Smooth muscle cell (in vitro differentiated cells): ENCODE results near the gene STK16. TPM values are rescaled to one million over a fixed set of nuclear protein-coding genes. Genes with fewer than 3 reads are reported as not detected.
A peak's percentile ranks its signal among the peaks of the same experiment; 100 is the strongest.

ENCODE experiments used
- DNase-seq: peaks from one replicate; lab custom pipeline; 2025; ENCODE audit not compliant: unreplicated experiment; lab: John Stamatoyannopoulos, UW
- H2AFZ ChIP-seq: fragments of 200-600 bp; sonication (generic); 2 replicates; pipeline ENCODE4 v1.6.0; 2016; ENCODE audit warnings: antibody characterized with exemption, low read depth, mild to moderate bottlenecking
- H3F3A ChIP-seq: fragments of 200-600 bp; sonication (generic); 2 replicates; pipeline ENCODE4 v1.6.0; 2017; ENCODE audit warnings: antibody characterized with exemption, low read depth
- H3K27ac ChIP-seq: fragments of 200-600 bp; sonication (generic); 2 replicates; pipeline ENCODE4 v1.5.1; 2016; ENCODE audit warnings: low read depth, mild to moderate bottlenecking
- H3K27me3 ChIP-seq: fragments of 200-600 bp; sonication (generic); 2 replicates; pipeline ENCODE4 v1.6.1; 2016; ENCODE audit warnings: low read depth, mild to moderate bottlenecking
- H3K36me3 ChIP-seq: fragments of 200-600 bp; sonication (generic); 2 replicates; pipeline ENCODE4 v1.5.1; 2016; ENCODE audit warnings: low read depth
- H3K4me1 ChIP-seq: fragments of 200-600 bp; sonication (generic); 2 replicates; pipeline ENCODE4 v1.5.1; 2016; ENCODE audit warnings: low read depth
- H3K4me2 ChIP-seq: fragments of 200-600 bp; sonication (generic); 2 replicates; pipeline ENCODE4 v1.6.0; 2016; ENCODE audit warnings: mild to moderate bottlenecking
- H3K4me3 ChIP-seq: fragments of 200-600 bp; sonication (generic); 2 replicates; pipeline ENCODE4 v1.5.1; 2016; ENCODE audit warnings: mild to moderate bottlenecking
- H3K79me2 ChIP-seq: fragments of 200-600 bp; sonication (generic); 2 replicates; pipeline ENCODE4 v1.6.0; 2016; ENCODE audit warnings: low read depth, mild to moderate bottlenecking
- H3K9ac ChIP-seq: fragments of 200-600 bp; sonication (generic); 2 replicates; pipeline ENCODE4 v1.6.0; 2016; ENCODE audit warnings: low read depth
- H3K9me3 ChIP-seq: fragments of 200-600 bp; sonication (generic); replicated peaks from 2 replicates; pipeline ENCODE4 v1.5.1; 2016; ENCODE audit warnings: low read depth
- H4K20me1 ChIP-seq: fragments of 200-600 bp; sonication (generic); 2 replicates; pipeline ENCODE4 v1.6.0; 2016; ENCODE audit warnings: low read depth
- WGBS: methylation state at CpG from one replicate; pipeline ENCODE4 v1.1.7; 2016; ENCODE audit warnings: low lambda C conversion rate; 5-methylcytosine and 5-hydroxymethylcytosine counted together
- polyA plus RNA-seq: library from polyadenylated mRNA; unstranded; fragments of >200 nt; fragmentation: Nextera tagmentation; extraction: Ambion mirVana; gene quantifications from 2 replicates; pipeline ENCODE4 v1.2.1, GENCODE V29; 2016
- total RNA-seq: library from RNA; depleted of rRNA; stranded (reverse); fragments of >200 nt; gene quantifications from 2 replicates; pipeline ENCODE4 v1.2.3, GENCODE V29; 2014
- TF ChIP-seq, protein P1 (sequence below): fragments of 200-600 bp; sonication (generic); IDR thresholded peaks from 2 replicates; pipeline ENCODE4 v1.5.1; 2017; ENCODE audit warnings: borderline replicate concordance, mild to moderate bottlenecking, antibody characterized with exemption; ENCODE audit not compliant: insufficient read depth, poor library complexity, severe bottlenecking

Gene STK16
- total RNA-seq, result 15.2 and 17.8 TPM in 2 replicates
- polyA plus RNA-seq, result 8.8 and 9.6 TPM in 2 replicates

DNA sequence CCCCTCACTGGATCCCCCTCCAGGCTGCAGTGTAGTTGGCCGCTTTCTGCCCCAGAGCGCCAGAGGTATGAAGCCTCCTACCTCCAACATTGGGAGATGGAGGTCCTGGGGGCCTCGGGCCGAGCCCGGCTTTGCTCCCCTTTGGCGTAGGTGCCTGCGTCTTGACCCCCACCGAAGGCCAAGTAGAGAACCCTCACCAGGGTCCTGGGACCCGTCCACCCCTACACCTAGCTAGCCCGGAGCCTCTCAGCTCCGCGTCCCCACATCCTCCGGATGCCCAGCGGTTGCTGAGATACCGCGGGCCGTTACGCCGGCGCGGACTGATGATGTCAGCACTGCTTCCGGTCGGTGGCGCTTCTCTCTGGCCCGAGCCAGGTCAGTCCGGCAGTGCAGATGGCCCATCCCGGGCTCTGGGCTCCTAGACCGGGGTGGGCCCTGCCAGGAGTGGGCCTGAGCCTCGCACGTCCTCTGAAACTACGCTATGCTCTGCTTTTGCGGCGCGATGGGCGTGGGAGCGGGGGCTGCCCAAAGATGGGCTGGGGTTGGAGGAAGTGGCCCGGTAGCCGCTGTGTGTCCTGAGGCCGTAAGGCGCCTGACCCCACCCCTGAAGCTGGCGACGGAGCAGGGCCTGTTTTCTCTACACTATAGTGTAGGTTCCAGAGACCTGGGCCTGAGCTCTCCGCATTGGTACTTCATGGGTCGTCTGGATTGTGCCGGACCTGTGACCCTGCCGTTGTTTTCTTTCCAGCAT is at the start of gene STK16, which contains the start of gene GLB1L:
Gene STK16 (plus strand): TSS at position 332 of the 751 bp plus-strand sequence. CDS start 521 bp downstream, outside the sequence.
Gene GLB1L (minus strand): TSS at position 297 of the 751 bp plus-strand sequence. CDS start 1,871 bp downstream, outside the sequence.
- peak within 1 kb of the TSS; percentile 96 for H3K9ac ChIP-seq
- DNase-seq, result peak; percentile 78
- whole genome bisulfite sequencing, result 2% methylated on average over 46 of the region's 46 CpGs

GRCh38 chr2:219197388-219197787 is 47.9 kb upstream of the STK16 start:
- 96% methylated on average over 1 of the region's 1 CpG for WGBS

More for the DNA sequence above, at the start of gene STK16, which contains the start of gene GLB1L:
- H3K9me3 ChIP-seq, result no peaks in the 10 kb centered on the region
- no peaks in the 10 kb centered on the region for H3K27me3 ChIP-seq
- H3K4me1 ChIP-seq, result peaks cover 12% of the 10 kb centered on the region
- no peaks in the 10 kb centered on the region for H3K36me3 ChIP-seq
- H3K27ac ChIP-seq, result peak within 1 kb of the TSS; percentile 87
- no peaks in the 10 kb centered on the region for H4K20me1 ChIP-seq
- TF ChIP-seq, protein P1, sequence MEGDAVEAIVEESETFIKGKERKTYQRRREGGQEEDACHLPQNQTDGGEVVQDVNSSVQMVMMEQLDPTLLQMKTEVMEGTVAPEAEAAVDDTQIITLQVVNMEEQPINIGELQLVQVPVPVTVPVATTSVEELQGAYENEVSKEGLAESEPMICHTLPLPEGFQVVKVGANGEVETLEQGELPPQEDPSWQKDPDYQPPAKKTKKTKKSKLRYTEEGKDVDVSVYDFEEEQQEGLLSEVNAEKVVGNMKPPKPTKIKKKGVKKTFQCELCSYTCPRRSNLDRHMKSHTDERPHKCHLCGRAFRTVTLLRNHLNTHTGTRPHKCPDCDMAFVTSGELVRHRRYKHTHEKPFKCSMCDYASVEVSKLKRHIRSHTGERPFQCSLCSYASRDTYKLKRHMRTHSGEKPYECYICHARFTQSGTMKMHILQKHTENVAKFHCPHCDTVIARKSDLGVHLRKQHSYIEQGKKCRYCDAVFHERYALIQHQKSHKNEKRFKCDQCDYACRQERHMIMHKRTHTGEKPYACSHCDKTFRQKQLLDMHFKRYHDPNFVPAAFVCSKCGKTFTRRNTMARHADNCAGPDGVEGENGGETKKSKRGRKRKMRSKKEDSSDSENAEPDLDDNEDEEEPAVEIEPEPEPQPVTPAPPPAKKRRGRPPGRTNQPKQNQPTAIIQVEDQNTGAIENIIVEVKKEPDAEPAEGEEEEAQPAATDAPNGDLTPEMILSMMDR, result no peak
- H3F3A ChIP-seq, result peaks cover 12% of the 10 kb centered on the region
- H3K4me3 ChIP-seq, result peak within 1 kb of the TSS; percentile 86
- H2AFZ ChIP-seq, result peak within 1 kb of the TSS; percentile 91
- H3K79me2 ChIP-seq, result peaks cover 13% of the 10 kb centered on the region
- peak within 1 kb of the TSS; percentile 99 for H3K4me2 ChIP-seq

DNA sequence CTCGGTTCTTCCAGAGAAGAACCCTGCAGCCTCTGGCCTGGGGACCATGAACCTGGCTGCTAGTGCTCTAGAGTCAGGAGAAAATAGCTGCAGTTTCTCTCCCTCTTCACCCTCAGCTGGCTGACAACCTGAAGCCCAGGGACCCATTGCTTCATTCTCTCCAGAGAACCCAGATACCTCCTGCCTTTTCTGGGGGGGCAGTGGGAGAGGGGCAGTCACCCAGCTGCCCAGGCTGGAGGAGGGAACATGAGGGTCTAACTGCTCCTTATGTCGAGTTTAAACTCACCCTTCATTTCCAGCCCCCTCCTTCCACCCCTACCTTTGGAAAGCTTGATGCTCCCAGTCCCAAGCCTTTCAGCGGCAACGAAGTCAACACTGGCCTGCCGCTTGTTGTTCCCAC is 46.3 kb upstream of the STK16 start:
- Histone ChIP-seq H3K4me2 (no peak overlapping the region), H3K4me3 (no peak overlapping the region), H3K9ac (no peak overlapping the region), H3K4me1 (no peaks in the 10 kb centered on the region), H3K27ac (no peak overlapping the region), H3K36me3 (no peaks in the 10 kb centered on the region), H4K20me1 (no peaks in the 10 kb centered on the region), H3F3A (no peaks in the 10 kb centered on the region), H2AFZ (no peak overlapping the region), H3K27me3 (no peaks in the 10 kb centered on the region), H3K79me2 (no peaks in the 10 kb centered on the region), H3K9me3 (no peaks in the 10 kb centered on the region)
- WGBS, result 86% methylated on average over 5 of the region's 5 CpGs
- TF ChIP-seq, protein P1, result no peak
- no peak for DNase-seq

More at GRCh38 chr2:219197388-219197787, 47.9 kb upstream of the STK16 start:
- Histone ChIP-seq H3K79me2 (no peaks in the 10 kb centered on the region), H4K20me1 (no peaks in the 10 kb centered on the region), H3K9me3 (no peaks in the 10 kb centered on the region), H3K4me1 (no peaks in the 10 kb centered on the region), H3K4me2 (no peak overlapping the region), H3K27ac (no peak overlapping the region), H3K27me3 (no peaks in the 10 kb centered on the region), H3K9ac (no peak overlapping the region), H3F3A (no peaks in the 10 kb centered on the region), H2AFZ (no peak overlapping the region), H3K36me3 (no peaks in the 10 kb centered on the region), H3K4me3 (no peak overlapping the region)
- TF ChIP-seq, protein P1, result no peak
- DNase-seq, result no peak
